ENCODE data around the gene HYI.

The HYI gene

DNA sequence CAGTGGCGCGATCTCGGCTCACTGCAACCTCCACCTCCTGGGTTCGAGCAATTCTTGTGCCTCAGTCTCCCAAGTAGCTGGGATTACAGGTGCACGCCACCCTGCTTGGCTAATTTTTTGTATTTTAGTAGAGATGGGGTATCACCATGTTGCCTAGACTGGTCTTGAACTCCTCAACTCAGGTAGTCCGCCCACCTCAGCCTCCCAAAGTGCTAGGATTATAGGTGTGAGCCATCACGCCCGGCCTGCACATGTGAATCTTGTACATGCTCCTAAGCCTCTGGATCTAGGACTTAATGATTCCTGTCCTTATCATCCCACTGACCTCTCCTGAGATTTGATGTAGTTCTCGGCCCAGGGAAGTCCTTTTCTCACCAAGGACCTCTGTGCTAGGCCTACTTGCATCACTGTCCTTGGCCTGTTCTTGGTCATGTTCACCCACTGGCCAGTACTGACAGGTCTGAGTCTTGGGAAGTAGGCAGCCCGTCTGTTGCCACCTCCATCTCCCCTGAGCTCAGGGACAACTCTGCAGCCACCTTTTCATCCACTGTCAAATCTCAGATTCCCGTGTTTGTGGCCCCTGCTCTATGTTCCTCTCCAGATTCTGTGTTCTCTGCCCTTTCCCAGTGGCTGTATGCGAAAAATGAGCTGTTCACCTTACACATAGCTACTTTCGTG is 9.4 kb downstream of the HYI start:
- DNase-seq (ENCODE audit: low spot score) = no peak

DNA sequence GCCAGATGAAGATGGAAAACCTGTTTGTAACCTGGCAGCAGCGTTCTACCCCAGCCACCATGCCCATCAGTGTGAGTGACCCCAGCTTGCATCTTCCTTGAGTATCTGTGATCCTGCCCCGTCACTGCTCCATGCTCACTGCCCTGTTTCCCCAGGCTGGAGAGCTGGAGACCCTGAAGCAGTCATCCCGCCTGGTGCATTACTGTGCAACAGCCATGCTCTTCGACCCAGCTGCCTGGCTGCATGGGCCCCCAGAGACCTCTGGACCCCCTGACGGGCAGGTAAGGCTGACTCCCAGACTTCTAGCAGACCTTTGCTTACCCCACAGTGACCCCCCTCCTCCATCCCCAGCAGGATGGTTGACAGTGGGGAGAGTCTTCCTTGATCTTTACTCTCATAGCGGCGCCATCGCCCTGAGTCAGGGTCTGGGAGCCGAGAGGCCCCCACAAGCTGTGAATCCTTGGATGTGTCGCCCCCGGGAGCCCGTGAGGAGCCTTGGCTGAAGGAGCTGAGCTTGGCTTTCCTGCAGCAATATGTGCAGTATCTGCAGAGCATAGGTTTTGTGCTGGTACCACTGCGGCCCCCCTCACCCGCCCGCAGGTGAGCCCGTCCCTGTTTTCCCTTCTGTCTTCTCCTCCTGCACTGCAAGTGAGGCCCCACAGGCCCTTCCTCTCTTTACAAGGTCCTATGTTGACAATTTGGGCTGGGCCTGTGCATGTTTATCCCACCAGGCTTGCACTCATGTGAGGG is 10.4 kb downstream of the HYI start:
- DNase-seq (ENCODE audit: low spot score) = no peak

DNA sequence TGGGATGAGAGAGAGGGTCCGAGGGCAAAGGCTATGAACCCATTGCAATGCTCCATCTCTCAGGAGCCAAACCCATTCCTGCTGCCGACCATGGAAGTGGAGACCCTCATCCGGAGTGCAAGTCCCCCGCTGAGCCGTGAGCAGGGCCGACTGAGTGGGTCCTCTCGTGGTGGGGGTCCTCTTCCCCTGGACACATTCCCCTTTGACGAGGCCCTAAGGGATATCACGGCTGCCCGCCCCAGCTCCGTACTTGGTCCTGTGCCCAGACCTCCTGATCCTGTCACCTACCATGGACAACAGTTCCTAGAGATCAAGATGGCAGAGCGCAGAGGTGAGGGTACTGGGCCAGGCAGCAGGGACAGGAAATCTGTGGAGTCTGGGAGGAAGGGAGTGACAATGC is 11.0 kb downstream of the HYI start:
- DNase-seq (ENCODE audit: low spot score) = no peak

DNA sequence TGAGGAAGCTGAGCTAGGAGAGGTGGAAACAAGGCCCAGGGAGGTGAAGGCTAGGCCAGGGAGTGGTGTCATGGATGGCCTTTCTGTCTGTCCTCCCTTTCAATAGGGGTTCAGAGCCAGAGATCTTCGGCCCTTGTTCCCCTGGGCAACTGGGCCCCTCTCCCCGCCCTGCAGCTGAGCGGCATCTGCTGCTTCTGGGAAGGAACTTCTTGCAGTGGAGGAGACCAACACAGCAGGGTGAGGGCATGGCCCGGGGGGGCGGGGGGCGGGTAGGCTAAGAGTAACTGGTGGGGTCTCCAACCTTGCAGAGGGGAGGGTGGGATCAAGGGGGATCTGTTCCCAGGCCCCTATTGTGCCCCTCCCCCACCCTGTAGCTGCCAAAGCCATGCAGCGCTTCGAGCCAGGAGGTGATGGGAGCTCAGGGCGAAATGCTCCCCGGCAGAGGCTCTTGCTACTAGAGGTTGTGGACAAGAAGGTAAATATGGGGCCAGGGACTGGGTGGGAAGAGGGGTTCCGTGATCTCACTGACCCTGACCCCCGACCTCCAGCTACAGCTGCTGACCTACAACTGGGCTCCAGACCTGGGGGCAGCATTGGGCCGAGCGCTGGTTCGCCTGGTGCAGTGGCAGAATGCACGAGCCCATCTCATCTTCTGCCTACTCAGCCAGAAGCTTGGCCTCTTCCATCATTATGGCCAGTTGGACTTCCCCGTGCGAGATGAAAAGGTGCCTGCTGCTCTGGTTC is 11.7 kb downstream of the HYI start:
- no peak for DNase-seq (ENCODE audit: low spot score)

DNA sequence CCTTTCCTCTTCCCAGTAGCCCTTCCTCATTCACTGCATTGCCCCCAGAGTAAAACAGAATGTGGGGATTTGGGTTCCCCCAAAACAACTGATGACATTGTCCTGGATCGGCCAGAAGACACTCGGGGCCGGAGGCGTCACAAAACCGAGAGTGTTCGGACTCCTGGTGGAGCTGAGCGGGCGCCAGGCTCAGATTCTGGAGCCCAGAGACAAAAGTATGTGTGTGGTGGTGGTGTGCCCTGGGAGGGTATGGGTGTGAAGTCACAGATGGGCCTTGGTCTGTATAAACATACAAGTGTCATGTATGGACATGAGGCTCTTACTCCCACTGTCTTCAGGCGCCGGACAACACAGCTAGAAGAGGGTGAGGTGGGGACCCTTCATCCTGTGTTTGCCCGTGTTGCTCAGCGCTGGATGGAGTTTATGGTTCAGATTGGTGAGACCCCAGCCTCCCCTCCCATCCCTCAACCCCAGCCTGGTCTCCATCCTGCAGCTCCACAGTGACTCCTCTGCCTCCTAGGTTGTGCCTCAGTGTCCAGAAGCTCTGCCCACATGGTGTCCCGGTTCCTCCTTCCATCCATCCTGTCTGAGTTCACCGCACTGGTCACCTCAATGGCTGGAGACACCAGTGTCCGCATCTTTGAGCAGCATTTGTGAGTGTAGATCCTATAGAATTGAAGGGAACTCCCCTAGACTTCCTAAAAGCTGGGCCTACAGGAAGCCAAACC is 12.4 kb downstream of the HYI start:
- no peak for DNase-seq (ENCODE audit: low spot score)

DNA sequence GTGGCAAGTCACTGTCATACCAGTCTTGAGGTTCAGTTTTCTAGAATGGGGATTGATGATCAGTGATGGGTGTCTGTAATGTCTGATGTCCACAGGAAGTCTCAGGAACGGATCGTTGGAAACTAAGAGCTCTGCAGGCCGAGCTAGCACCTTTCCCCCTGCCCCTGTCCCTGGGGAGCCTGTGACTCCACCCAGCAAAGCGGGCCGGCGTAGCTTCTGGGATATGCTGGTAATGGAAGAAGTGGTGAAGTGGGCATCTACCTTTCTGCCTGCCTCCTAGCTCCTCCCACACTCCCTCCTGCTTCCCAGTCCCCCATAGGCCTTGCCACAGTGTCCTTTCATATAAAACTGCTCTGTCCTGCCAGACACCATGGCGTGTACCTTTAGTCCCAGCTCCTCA is 13.4 kb downstream of the HYI start:
- DNase-seq (ENCODE audit: low spot score) = no peak

DNA sequence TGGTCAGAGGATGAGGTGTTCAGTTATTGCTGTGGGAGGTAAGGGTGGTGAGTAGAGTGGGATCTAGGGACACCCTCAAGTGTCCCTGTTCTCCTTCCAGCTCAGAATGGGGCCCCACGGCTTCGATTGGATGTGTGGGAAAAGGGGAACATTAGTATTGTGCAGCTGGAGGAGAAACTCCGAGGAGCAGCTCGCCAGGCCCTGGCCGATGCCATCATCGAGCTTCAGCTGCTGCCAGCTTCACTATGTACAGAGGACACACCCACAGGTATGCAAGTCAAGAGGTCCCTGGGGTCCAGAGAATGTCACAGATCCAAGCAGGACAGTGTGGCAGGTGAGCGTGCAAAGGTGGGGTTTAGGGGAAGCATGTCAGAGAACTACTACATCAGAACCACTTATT is 13.9 kb downstream of the HYI start:
- no peak for DNase-seq (ENCODE audit: low spot score)

DNA sequence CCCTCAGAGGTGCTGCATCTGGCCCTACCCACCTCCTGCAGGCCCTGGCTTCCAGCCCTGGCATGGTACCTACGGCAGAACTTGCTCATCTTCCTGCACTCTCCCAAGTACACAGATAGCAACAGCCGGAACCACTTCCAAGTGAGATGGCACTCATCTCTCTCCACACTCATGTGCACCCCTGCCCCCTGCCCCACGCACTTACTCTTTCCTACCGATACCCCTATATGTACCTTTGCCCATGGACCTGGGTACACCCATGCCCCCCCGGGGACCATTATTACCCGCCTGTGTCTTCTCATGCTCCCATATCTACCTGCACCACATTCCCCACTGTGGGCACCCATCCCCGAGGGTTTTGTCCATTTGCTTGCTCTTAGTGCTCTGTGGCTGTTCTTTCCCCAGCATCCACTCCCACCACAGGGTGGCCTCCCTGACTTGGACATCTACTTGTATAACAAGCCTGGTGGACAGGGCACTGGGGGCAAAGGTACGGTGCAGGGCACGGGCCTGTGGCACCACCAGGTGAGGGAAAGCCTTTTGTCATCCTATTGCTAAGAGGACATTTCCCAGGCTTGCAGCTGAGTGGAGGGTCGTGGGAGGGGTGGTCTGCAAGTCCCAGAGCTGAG is 14.7 kb downstream of the HYI start:
- no peak for DNase-seq (ENCODE audit: low spot score)

DNA sequence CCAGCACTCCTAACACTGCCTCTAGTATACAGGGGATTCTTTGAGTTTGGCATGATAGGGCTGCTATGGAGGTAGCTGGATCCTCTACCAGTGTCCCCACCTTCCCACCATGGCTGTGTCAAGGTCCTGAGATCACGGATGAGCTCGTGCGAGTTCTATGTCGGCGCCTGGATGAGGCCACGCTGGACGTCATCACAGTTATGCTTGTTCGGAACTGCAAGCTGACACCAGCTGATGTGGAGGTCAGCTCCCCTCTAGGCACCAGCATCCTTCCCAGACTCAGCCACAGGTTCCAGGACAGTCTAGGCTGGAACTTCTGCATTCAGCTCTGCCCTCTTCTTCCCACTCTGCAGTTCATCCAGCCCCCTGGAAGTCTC is 15.2 kb downstream of the HYI start:
- DNase-seq (ENCODE audit: low spot score) = no peak

DNA sequence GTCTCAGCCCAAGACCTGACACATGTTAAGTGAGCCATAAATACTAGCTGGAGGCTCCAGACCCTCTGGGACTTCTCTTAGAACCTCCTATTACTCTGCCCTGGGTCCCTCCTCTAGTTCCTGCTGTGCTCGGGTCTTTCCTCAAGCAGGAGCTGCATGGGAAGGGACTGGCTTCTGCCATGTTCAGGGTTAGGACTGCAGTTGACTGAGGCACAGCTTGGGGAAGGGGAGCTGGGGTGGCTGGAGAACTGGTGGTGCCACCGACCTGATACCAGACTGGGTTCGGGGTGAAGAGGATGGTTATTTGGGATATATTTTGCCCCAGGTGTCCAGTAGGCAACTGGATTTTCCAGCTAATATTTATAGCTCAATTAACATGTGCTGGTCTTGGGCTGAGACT is 15.7 kb downstream of the HYI start:
- no peak for DNase-seq (ENCODE audit: low spot score)

DNA sequence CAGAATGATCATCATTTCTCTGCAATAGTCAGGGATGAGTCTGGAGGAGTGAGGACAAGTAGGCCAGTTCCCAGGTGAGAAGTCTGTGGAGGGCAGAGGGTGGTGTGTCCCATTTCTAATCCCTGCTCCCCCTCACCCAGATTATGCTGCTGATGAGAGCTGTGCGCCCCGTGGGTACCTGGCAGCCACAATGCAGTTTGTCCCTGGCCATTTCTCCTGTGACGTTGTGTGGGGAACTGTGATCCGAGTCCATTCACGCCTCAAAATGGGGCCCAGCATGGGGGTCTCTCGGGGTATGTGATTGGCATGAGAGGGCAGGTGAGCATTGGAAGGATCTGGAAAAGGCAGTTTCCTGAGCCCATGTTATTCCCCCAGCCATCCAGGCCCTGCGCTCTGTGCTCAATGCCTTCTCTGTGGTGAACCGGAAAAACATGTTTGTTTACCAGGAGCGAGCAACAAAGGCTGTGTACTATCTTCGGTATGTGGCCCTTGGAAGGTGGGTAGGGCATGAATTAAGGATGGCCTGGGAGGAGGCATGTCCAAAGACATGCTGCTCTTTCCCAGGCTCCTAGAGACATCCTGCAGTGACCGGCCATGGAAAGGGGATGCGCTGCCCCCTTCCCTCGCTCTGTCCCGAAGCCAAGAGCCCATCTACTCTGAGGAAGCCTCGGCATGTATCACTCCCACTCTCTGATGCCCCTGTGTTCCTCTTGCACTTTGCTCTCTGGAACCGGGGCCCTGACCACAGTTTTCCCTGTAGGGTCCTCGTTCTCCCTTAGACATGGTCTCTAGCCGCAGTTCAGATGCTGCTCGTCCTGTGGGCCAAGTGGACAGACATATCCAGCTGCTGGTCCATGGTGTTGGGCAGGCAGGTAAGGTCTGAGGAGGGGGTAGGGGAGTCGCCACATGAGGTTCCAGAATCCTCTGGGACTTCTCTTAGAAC is 16.4 kb downstream of the HYI start:
- no peak for DNase-seq (ENCODE audit: low spot score)

DNA sequence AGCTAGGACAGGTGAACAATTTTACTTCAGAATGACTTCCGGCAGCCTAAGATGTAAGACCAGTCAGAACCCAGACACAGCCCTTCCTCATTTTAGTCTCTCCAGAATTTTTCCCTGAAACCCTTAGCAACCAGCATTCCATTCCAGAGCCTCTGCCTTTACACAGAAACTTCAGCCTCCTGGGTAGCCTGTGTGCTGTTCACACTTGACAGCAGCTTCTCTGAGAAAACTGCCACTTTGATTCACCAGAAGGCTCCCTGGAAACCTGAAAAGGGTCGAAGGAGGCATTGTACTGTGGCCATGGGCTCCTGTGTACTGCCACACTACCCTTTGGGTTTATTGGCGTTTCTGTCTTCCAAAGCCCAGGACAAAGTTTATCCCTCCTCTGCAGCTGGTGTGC is 17.4 kb downstream of the HYI start:
- no peak for DNase-seq (ENCODE audit: low spot score)

DNA sequence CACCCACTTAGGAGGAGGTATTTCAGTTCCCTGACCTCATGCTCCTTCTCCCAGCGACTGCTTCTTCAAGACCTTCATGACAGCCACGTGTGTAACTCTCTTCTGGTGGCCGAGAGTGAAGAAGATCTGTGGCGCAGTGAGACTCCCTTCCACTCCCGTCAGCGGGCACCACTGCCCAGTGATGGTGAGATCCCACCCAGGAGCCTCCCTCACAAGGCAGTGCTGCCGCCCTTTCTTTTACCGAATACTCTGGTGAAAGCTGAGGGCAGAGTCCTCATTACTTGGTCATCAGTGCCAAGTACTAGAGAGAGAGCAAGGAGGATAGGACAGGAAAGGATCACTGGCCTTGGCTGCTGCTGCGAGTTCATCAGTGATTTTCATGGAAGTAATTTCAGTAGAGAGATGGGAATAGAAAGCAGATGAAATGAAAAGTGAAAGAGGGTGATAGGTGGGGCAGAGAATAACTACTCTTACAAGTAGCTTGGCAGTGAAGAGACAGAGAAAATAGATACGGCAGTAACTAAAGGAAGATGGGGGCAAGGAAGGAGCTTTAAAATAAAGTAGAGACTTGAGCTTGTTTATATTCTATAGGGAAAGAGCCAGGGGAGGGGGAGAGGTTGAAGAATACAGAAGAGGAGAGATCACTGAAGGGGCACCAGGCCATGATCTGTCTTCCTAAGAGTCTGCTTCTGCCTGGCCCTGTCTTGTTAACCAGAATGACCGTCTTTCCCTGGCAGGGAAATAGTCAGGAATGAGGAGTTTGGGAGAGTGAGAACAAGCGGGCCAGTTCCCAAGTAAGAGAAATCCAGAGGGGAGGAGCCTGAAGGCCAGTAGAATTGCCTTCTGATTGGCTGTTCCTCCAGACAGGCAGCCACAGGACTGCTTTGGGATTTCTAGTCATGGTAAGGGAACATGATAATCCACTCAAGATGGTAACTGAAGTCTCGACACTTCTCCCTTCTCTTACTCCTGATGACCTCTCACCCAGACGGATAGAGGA is 18.3 kb downstream of the HYI start:
- DNase-seq (ENCODE audit: low spot score) = no peak

DNA sequence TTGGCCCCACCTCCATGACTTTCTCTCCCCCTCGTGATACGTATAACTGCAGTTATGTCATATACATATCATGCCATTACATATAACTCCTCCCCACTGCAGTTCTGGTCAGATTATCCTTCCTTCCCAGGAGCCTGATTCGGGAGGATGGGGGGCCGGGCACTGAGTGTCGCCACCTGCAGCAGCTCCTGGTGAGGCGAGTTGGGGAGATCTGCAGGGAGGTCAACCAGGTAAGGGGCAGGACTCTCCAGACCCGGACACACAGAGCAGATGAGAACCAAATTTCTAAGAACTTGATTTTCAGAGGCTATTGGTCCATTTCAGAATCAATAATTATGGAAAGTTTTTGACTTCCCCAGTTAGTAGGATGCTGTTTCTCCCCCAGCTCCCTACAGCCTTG is 19.5 kb downstream of the HYI start:
- DNase-seq (ENCODE audit: low spot score) = no peak

DNA sequence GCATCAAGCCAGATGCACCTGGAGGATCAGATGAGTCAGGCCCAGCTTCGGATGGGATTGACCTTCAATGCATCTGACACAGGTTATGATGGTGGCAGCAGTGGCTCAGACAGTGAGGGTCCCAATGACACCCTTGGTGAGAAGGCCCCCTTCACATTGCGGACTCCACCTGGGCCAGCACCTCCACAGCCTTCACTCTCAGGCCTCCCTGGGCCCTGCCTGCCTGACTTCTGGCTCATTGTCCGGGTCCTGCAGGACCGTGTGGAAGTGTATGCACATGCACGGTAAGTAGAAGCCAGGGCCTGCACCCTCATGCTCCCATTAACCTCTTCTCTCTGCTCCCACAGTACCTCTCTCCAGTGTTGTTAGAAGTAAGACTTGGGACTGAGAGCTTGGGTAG is 20.8 kb downstream of the HYI start:
- DNase-seq (ENCODE audit: low spot score) = no peak

DNA sequence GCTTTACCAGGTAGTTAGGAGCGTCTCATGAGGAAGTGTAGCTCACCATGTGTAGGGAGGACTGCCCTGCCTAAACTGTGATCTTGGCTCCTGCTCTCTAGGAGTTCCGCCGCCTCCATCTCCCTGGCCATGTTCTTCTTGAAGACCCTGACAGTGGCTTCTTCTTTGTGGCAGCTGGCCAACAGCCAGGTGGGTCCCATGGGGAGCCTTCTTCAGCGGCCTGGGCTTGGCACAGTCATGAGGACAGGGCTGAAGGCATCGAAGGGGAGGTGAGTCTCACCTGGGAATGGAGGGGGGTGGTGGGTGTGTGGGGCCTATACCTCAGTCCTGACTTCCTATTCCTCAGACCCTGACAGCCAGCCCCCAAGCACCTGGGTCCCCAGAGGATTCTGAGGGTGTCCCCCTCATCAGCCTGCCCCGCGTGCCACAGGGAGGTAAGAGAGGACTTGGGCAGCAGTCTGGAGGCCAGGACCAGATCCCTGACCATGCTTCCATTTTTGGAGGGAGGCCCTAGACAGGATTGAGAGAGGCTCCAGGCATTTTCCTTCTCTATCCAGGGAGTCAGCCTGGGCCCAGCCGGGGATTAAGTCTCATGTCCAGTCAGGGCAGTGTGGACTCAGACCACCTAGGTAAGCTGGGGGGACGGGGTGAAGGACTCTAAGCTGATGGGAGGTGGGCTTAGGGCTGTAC is 21.4 kb downstream of the HYI start:
- DNase-seq (ENCODE audit: low spot score) = no peak

DNA sequence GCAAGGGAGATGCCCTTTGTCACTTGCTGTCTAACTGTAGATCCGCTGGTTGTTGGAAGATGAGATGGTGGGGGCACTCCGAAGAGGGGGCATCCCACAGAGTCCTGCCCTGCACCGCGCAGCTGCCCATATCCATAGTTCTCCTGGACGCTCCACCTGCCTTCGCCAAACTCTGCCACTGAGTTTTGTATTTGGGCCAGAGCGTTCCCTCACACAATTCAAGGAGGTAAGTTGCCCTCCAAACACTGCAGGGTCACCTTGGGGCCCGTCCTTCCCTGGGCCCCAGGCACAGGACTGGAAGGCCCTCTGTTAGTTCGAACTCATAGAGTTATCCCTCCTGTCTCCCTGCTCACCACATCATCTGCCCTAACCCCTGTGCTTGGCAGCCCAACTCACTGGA is 22.1 kb downstream of the HYI start:
- DNase-seq (ENCODE audit: low spot score) = no peak

DNA sequence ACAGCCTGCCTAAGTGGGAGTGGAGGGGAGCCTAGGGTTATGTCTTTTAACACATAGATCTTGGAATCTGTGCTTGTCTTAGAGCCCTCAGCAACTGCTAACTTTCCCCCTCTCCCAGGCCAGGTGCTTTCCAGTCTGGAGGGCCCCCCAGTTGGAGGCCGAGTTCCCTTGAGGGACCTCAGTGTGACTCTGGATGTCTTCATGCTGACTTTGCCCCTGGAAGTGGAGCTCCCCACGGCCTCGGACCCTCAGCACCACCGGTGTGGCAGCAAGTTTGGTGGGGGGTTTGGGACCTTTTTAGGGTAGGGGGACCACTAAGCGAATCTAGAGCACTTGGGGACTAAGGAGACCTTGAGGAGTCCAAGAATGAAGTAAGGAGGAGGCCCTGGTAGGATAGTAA is 22.9 kb downstream of the HYI start:
- no peak for DNase-seq (ENCODE audit: low spot score)

DNA sequence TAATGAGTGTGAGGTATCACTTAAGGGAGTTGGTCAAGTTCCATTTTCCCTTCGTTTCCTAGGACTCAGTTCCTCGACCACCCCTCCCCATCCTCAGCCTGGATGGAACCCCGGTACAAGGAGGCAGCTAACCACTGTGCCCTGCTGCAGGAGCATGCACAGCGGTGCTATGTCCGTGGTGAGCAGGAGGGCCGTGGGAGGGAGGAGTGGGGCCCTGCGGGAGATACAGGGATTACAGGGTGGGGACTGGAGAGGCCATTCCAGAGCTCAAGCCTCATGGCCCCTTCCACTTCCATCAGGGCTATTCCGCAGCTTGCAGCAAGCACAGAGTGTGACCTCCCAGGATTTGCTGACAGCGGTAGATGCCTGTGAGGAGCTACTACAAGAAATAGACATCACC is 25.8 kb downstream of the HYI start:
- no peak for DNase-seq (ENCODE audit: low spot score)
